ENCODE results near the gene AHDC1.

GRCh38 chr1:27548136-27548853, 55.6 kb downstream of the AHDC1 start:
- no peak for TF ChIP-seq BHLHE40 (IDR thresholded peaks at IDR 0.05; ENCODE audit: low read depth, low read length)
- no peak for TF ChIP-seq RCOR1 (IDR thresholded peaks at IDR 0.05; ENCODE audit: low read depth, low read length)

All from A549 (cell line).